Measurements from ENCODE around the gene KCNJ10.

Gene KCNJ10

GRCh38 chr1:160109686-160110085 is 39.7 kb upstream of the KCNJ10 start:
- no peaks in the 10 kb centered on the region for H3F3A ChIP-seq (ENCODE audit: low read depth)
- H3K4me3 ChIP-seq (ENCODE audit: low read length, poor library complexity, severe bottlenecking), result no peak overlapping the region
- no peaks in the 10 kb centered on the region for H3K36me3 ChIP-seq (ENCODE audit: insufficient read depth, low read length)
- no peak overlapping the region for H3K9ac ChIP-seq (ENCODE audit: low read depth, low read length, poor library complexity, severe bottlenecking)
- no peaks in the 10 kb centered on the region for H4K20me1 ChIP-seq (ENCODE audit: insufficient read depth, low read length, poor library complexity, severe bottlenecking)
- no peaks in the 10 kb centered on the region for H3K9me2 ChIP-seq (replicated peaks; ENCODE audit: low read depth, low read length)
- no peaks in the 10 kb centered on the region for H3K27me3 ChIP-seq (ENCODE audit: insufficient read depth, low read length, poor library complexity, severe bottlenecking)
- TF ChIP-seq CTCF (conservative IDR thresholded peaks at IDR 0.05; ENCODE audit: low read length), result no peak
- no peak for TF ChIP-seq EZH2phosphoT487 (IDR thresholded peaks at IDR 0.05; ENCODE audit: borderline replicate concordance)
- H2AFZ ChIP-seq (ENCODE audit: low read length), result no peak overlapping the region
- H3K4me2 ChIP-seq (ENCODE audit: low read depth, low read length, poor library complexity, severe bottlenecking), result no peak overlapping the region
- H3K4me1 ChIP-seq (ENCODE audit: insufficient read depth, low read length, poor library complexity, severe bottlenecking), result no peaks in the 10 kb centered on the region
- no peaks in the 10 kb centered on the region for H3K9me3 ChIP-seq (ENCODE audit: insufficient read depth, low read depth, low read length)
- H3K79me2 ChIP-seq (ENCODE audit: insufficient read depth, low read length), result no peaks in the 10 kb centered on the region

GRCh38 chr1:160108888-160109662 is 39.1 kb upstream of the KCNJ10 start:
- Histone ChIP-seq H3K4me1 (ENCODE audit: insufficient read depth, low read length, poor library complexity, severe bottlenecking) (no peaks in the 10 kb centered on the region), H3K27me3 (ENCODE audit: insufficient read depth, low read length, poor library complexity, severe bottlenecking) (no peaks in the 10 kb centered on the region), H3K9me3 (ENCODE audit: insufficient read depth, low read depth, low read length) (no peaks in the 10 kb centered on the region), H3K4me2 (ENCODE audit: low read depth, low read length, poor library complexity, severe bottlenecking) (no peak overlapping the region), H3K36me3 (ENCODE audit: insufficient read depth, low read length) (no peaks in the 10 kb centered on the region), H3K4me3 (ENCODE audit: low read length, poor library complexity, severe bottlenecking) (no peak overlapping the region), H3K79me2 (ENCODE audit: insufficient read depth, low read length) (no peaks in the 10 kb centered on the region), H3F3A (ENCODE audit: low read depth) (no peaks in the 10 kb centered on the region), H2AFZ (ENCODE audit: low read length) (peak overlapping the region; percentile 21), H3K9me2 (replicated peaks; ENCODE audit: low read depth, low read length) (no peaks in the 10 kb centered on the region), H3K9ac (ENCODE audit: low read depth, low read length, poor library complexity, severe bottlenecking) (no peak overlapping the region), H4K20me1 (ENCODE audit: insufficient read depth, low read length, poor library complexity, severe bottlenecking) (no peaks in the 10 kb centered on the region)
- TF ChIP-seq CTCF (conservative IDR thresholded peaks at IDR 0.05; ENCODE audit: low read length) (peak; percentile 77), EZH2phosphoT487 (IDR thresholded peaks at IDR 0.05; ENCODE audit: borderline replicate concordance) (no peak)

- Histone ChIP-seq H3K4me3 (ENCODE audit: low read length, poor library complexity, severe bottlenecking) (no peak overlapping the region), H3F3A (ENCODE audit: low read depth) (no peaks in the 10 kb centered on the region), H3K4me2 (ENCODE audit: low read depth, low read length, poor library complexity, severe bottlenecking) (no peak overlapping the region), H2AFZ (ENCODE audit: low read length) (no peak overlapping the region), H3K9me3 (ENCODE audit: insufficient read depth, low read depth, low read length) (no peaks in the 10 kb centered on the region), H4K20me1 (ENCODE audit: insufficient read depth, low read length, poor library complexity, severe bottlenecking) (no peaks in the 10 kb centered on the region), H3K9me2 (replicated peaks; ENCODE audit: low read depth, low read length) (no peaks in the 10 kb centered on the region), H3K79me2 (ENCODE audit: insufficient read depth, low read length) (no peaks in the 10 kb centered on the region), H3K9ac (ENCODE audit: low read depth, low read length, poor library complexity, severe bottlenecking) (no peak overlapping the region), H3K27me3 (ENCODE audit: insufficient read depth, low read length, poor library complexity, severe bottlenecking) (no peaks in the 10 kb centered on the region), H3K4me1 (ENCODE audit: insufficient read depth, low read length, poor library complexity, severe bottlenecking) (peaks cover 8% of the 10 kb centered on the region), H3K36me3 (ENCODE audit: insufficient read depth, low read length) (no peaks in the 10 kb centered on the region)
- TF ChIP-seq EZH2phosphoT487 (IDR thresholded peaks at IDR 0.05; ENCODE audit: borderline replicate concordance) (no peak), CTCF (conservative IDR thresholded peaks at IDR 0.05; ENCODE audit: low read length) (no peak)
These were observed 37.6 kb upstream of the KCNJ10 start for GRCh38 chr1:160107512-160107911.
